ENCODE measurements around the gene ZRANB3.
"Not testable (repeated sequence)": the region's sequence is repeated elsewhere in the genome, so short reads cannot be mapped to it uniquely, and the experiment has no call there.

Gene ZRANB3

DNA sequence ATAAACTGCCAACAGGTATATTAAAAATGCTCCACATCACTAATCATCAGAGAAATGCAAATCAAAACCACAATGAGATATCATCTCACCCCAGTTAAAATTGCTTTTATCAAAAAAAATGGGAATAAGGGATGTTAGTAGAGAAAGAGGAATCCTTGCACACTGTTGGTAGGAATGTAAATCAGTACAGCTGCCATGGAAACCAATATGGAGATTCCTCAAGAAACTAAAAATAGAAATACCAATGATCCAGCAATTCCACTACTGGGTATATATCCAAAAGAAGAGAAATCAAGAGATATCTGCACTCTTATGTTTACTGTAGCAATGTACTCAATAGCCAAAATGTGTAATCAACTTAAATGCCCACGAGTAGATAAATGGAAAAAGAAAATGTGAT is 40.6 kb downstream of the ZRANB3 start:
- DNase-seq (ENCODE audit: low read depth in 4 of 4, low spot score in 1 of 4): no peak

DNA sequence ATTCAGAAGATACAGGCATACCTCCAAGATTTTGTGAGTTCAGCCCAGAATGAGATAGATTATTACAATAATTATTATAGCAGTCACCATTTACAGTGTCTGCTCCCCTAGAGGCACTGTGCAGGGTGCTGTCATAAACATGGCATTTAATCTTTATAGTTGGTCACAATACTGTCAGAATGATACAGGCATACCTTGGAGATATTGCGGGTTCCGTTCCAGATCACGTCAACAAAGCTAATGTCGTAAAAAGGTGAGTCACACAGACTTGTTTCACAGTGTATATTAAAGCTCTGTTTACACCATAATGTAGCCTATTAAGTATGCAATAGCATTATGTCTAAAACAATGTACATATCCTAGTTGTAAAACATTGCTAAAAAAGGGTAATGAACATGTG is 45.6 kb downstream of the ZRANB3 start:
- no peak for DNase-seq (ENCODE audit: low read depth in 4 of 4, low spot score in 1 of 4)

DNA sequence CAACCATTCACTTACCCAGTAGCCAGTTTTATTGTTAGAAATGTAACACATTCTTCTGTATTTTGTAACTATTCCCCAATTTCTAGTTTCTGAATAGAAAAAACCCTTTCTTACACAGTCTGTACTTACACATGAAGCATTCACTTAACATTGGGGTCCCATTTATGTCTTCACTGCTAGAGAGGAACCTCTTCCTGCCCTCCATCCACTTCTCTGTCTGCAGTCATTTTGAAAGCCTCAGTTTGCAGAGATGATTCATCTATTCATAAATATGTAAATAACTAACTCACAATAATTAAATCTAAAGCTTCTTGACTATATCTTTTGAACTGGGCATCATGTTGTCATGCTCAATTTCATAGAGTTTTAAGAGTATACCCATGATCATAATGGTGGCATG is 55.9 kb downstream of the ZRANB3 start:
- no peak for DNase-seq (ENCODE audit: low read depth in 4 of 4, low spot score in 1 of 4)

DNA sequence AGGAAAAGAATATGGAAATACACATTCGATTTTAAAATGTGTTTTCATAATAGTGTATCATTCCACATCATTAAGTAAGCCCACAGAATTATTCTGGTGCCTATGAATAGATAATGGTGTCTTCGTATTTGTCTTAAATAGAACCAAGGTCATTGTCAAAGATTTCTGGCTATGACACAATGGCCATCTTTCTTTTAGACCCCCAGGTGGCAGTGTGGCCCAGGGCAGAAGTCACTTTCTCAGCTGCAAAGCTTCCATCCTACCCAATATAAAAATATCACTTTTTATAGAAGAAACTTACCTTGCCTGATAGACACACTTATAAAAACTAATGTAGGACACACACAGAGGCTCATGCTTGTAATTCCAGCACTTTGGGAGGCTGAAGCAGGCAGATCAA is 57.5 kb downstream of the ZRANB3 start:
- no peak for DNase-seq (ENCODE audit: low read depth in 4 of 4, low spot score in 1 of 4)

DNA sequence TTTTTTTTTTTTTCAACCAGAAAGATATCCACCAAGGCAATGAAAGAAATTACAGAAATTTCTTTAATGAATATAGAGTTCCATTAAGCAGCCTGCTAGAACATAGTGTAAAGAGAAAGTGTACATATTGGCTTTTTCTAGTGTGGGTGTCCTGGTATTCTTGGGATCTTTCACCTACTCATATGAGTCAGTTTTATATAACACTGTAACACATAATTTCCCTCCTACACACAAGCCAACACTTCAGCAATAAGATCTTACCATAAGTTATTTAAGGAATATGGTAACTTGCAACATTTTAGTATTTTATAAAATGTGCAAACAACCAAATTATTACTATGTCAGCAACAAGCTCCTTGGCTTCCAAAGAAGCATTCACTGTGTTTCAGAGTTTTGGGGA is 59.9 kb downstream of the ZRANB3 start:
- no peak for DNase-seq (ENCODE audit: low read depth in 4 of 4, low spot score in 1 of 4)

DNA sequence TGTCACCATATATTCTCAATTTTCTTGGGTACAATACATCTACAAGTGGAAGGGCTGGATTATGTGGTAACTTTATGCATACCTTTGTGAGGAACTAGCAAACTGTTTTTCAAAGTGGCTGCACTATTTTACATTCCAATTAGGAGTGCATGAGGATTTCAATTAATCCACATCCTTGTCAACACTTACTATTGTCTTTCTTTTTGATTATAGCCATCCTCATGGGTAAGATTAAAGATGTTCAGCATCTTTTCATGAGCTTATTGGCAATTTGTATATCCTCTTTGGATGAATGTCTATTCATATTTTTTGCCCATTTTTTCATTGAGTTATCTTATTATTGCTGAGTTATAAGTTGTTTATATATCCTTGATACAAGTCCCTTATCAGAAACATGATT is 73.7 kb downstream of the ZRANB3 start:
- DNase-seq (ENCODE audit: low read depth in 4 of 4, low spot score in 1 of 4): no peak

DNA sequence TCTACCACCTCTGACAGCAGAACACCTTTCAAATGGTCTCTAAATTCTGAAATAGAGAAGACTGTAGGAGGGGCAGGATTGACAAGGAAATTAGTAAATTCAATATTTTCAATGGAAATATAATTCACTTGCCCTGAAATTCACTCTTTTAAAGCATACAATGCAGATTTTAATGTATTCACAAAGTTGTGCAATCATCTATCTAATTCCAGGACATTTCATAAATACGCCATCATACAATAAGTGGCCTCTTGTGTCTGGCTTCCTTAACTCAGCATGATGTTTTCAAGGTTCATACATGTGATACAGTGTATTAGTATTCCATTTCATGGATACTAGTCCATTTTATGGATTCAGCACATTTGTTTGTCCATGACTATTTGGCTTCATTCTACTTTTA is 74.2 kb downstream of the ZRANB3 start:
- no peak for DNase-seq (ENCODE audit: low read depth in 4 of 4, low spot score in 1 of 4)

DNA sequence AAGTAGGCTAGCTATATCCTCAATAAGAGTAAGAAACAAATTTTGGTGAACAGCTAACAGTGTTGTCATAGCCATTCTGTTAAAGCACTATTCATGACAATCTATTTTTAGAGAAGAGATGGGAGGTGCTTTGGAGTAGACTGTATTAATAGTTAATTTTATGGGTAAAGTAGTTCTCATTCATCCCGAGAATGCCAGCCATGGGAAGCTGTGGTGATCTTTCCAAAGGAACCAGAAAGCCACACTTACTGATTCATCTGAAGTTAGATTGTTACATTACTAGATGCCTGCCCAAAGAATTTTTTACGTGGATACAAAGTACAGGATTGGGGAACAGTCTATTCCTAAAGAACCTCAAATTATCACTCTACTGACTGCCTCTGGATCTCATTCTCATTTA is 74.6 kb downstream of the ZRANB3 start:
- DNase-seq (ENCODE audit: low read depth in 4 of 4, low spot score in 1 of 4): no peak

DNA sequence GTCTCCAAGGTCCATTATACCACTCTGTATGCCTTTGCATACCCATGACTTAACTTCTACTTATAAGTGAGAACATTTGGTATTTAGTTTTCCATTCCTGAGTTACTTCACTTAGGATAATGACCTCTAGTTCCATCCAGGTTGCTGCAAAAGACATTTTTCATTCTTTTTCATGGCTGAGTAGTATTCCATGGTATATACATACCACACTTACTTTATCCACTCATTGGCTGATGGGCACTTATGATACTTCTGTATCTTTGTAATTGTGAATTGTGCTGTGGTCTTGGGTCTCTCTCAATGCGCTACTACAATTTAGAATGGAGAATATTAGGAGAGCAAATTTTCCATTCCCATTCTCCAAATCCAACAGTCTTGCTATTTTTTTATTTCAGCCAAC is 76.4 kb downstream of the ZRANB3 start:
- DNase-seq (ENCODE audit: low read depth in 4 of 4, low spot score in 1 of 4): no peak

DNA sequence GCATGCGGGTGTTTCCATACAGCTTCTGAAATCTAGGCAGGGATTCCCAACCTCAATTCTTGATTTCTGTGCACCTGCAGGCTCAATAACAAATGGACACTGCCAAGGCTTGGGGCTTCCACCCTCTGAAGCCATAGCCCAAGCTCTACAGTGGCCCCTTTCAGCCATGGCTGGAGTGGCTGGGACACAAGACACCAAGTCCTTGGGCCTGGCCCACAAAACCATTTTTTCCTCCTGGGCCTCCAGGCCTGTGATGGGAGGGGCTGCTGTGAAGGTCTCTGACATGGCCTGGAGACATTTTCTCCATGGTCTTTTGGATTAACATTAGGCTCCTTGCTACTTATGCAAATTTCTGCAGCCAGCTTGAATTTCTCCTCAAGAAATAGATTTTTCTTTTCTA is 78.0 kb downstream of the ZRANB3 start:
- DNase-seq (ENCODE audit: low read depth in 4 of 4, low spot score in 1 of 4): not testable (repeated sequence)

DNA sequence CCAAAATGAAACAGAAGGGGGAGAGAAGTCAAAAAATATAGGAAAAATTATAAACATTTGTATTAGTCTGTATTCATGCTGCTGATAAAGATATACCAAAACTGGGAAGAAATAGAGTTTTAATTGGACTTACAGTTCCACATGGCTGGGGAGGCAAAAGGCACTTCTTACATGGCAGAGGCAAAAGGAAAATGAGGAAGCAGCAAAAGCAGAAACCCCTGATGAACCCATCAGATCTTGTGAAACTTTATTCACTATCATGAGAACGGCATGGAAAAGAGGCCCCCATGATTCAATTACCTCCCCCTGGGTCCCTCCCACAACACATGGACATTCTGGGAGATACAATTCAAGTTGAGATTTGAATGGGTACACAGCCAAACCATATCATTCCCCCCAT is 79.1 kb downstream of the ZRANB3 start:
- no peak for DNase-seq (ENCODE audit: low read depth in 4 of 4, low spot score in 1 of 4)

DNA sequence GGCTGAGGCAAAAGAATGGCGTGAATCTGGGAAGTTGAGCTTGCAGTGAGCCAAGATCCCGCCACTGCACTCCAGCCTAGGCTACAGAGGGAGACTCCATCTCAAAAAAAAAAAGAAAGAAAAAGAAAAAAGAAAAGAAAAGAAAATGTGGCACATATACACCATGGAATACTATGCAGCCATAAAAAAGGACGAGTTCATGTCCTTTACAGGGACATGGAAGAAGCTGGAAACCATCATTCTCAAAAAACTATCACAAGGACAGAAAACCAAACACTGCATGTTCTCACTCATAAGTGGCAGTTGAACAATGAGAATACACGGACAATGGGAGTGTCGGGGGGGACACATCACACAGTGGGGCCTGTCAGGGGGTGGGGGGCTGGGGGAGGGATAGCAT is 88.0 kb downstream of the ZRANB3 start:
- not testable (repeated sequence) for DNase-seq (ENCODE audit: low read depth in 4 of 4, low spot score in 1 of 4)

DNA sequence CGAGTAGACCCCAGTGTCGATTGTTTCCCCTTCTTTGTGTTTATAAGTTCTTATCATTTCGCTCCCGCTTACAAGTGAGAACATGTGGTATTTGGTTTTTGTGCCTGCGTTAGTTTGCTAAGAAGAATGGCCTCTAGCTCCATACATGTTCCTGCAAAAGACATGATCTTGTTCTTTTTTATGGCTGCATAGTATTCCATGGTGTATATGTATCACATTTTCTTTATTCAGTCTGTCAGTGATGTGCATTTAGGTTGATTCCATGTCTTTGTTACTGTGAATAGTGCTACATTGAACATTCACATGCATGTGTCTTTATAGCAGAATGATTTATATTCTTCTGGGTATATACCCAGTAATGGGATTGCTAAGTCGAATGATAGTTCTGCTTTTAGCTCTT is 95.9 kb downstream of the ZRANB3 start:
- not testable (repeated sequence) for DNase-seq (ENCODE audit: low read depth in 4 of 4, low spot score in 1 of 4)

DNA sequence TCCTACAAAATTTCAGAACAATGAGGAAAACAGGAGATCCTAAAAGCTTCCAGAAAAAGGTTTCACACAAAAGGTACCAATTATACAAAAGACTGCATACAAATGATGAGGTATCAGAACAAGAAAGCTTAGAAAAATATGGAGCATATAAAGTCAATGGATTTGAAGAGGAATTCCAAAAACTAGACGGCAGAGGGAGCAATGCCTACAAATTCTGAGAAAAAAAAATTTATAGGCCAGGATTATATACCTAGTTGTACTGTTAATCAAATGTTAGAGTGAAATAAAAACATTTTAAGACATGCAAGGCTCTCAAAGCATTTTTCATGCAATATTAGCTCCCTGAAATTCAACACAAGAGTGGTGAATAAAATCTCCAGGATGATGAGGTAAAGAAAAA is 106.2 kb downstream of the ZRANB3 start:
- no peak for DNase-seq (ENCODE audit: low read depth in 4 of 4, low spot score in 1 of 4)

DNA sequence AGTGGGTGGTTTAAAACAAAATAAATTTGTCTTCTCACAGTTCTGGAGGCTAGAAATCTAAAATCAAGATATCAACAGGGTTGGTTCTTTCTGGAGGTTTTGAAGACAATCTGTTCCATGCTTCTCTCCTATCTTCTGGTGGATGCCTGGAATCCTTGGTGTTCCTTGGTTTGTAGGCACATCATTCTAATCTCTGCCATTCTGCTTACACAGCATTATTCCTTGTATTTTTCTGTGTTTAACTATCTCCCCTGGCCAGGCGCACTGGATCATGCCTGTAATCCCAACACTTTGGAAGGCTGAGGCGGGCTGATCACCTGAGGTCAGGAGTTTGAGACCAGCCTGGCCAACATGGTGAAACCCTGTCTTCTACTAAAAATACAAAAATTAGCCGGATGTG is 108.1 kb downstream of the ZRANB3 start:
- no peak for DNase-seq (ENCODE audit: low read depth in 4 of 4, low spot score in 1 of 4)

DNA sequence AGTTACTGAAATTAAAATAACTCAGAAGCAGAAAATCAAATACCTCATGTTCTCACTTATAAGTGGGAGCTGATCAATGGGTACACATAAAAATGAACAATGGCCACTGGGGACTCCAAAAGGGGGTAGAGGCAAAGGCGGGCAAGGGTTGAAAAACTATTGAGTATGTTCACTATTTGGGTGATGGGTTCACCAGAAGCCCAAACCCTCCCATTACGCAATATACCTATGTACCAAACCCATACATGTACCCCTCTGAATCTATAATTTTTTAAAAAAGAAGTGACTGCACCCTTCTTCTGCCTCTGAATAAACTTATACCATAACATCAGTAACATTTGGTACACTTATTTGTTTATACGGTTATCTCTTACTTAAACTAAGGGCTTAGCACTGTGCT is 119.4 kb downstream of the ZRANB3 start:
- DNase-seq (ENCODE audit: low read depth in 4 of 4, low spot score in 1 of 4): no peak

DNA sequence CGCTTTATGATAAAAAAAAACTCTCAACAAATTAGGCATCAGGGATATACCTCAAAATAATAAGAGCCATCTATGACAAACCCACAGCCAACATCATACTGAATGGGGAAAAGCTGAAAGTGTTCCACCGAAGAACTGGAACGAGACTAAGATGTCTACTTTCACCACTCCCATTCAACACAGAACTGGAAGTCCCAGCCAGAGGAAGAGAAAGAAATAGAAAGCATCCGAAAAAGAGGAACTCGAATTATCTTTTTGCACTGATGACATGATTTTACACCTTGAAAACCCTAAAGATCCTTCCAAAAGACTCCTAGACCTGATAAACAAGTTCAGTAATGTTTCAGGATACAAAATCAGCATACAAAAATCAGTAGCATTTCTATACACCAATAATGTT is 121.6 kb downstream of the ZRANB3 start:
- DNase-seq (ENCODE audit: low read depth in 4 of 4, low spot score in 1 of 4): no peak

DNA sequence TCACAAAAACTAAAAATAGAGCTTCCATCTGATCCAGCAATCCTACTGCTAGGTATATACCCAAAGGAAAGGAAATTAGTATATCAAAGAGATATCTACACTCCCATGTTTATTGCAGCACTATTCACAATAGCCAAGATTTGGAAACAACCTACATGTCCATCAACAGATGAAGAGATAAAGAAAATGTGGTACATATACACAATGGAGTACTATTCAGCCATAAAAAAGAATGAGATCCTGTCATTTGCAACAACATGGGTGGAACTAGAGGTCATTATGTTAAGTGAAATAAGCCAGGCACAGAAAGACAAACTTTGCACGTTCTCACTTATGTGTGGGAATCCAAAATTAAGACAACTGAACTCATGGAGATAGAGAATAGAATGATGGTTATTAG is 134.8 kb downstream of the ZRANB3 start:
- DNase-seq (ENCODE audit: low read depth in 4 of 4, low spot score in 1 of 4): not testable (repeated sequence)

DNA sequence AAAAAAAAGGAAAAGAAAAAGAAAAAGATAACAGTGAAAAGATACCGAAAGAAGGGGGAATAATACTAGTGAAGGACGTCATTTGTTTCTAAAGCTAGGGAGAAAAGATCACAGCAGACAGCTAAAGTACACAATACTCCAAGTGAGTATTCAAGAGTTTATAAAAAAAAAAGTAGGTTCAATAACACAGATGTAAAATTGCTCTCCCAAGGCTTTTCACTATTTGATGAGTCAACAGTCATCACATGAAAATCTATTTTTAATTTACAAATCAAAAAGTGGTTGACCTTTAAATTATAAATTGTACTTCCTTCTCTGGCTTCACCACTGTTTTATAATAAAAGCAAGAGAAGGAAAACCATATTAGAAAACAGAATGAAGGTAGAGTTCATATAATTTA is 144.0 kb downstream of the ZRANB3 start:
- DNase-seq (ENCODE audit: low read depth in 4 of 4, low spot score in 1 of 4): no peak

DNA sequence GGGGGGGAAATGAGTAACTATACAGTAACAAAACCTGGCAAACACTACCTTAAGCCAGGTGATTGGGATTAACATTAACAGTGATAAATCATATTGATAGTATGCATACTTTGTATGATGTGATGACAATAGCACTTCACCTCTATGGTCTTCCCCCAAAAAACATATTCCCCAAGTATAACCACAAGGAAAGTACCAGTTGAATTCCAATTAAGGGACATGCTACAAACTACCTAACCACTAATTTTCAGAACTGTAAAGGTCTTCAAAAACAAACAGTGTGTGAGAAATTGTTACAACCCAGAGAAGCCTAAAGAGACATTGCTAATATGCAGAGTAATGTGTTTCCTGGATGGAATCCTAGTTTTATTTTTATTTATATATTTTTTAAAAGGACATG is 152.4 kb downstream of the ZRANB3 start:
- no peak for DNase-seq (ENCODE audit: low read depth in 4 of 4, low spot score in 1 of 4)

DNA sequence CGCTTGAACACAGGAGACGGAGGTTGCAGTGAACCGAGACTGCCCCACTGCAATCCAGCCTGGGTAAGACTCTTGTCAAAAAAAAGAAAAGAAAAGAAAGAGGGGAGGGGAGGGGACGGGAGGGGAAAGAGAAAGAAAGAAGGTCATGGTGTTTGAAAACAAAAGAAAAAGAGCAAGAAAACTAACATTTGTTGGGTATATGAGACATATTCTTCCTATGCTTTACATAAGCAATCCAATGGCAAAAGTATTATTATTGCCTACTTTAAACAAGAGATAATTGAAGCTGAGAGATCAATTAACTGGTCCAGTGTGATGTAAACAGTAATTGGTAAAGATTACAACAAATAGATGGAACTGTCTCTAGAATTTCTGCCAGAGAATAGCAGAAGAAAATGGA is 157.3 kb downstream of the ZRANB3 start:
- DNase-seq (ENCODE audit: low read depth in 4 of 4, low spot score in 1 of 4): no peak

DNA sequence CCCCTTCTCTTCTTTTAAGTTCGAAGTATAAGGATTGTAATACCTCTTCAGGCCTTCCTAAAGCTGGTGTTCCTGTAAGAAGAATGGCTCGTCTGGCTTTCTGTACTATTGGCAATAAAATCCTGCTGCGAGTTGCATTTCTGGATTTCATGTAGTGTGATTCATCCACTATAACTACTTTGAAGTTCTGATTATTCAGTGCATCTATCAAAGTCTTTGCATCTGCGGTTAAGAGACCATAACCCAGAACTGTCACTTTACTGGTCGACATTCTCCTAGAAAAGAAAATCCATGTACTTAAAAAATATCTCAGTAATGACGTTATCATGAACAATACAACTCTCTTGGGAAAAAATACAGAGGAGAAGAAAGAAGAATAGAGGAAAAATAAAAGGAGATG is 181.1 kb downstream of the ZRANB3 start:
- DNase-seq (ENCODE audit: low read depth in 4 of 4, low spot score in 1 of 4): no peak

DNA sequence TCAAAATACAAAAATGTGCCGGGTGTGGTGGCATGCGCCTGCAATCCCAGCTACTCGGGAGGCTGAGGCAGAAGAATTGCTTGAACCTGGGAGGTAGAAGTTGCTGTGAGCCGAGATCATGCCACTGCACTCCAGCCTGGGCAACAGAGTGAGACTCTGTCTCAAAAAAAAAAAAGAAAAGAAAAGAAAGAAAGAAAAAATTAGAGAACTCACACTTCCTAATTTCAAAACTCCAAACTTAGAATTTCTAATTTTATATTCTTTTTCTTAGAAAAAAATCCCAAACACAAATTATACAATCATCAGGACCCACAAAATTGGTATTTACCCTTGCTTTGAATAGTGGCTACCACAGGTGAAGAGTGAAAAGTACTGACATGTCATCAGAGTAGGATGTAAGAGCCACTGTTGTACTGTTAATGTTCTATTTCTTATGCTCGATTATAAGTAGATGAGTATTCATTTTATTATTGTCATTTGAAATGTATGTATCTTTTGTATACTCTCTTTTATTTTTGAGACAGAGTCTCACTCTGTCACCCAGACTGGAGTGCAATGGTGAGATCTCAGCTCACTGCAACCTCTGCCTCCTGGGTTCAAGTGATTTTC is 182.8 kb downstream of the ZRANB3 start:
- not testable (repeated sequence) for DNase-seq (ENCODE audit: low read depth in 4 of 4, low spot score in 1 of 4)

DNA sequence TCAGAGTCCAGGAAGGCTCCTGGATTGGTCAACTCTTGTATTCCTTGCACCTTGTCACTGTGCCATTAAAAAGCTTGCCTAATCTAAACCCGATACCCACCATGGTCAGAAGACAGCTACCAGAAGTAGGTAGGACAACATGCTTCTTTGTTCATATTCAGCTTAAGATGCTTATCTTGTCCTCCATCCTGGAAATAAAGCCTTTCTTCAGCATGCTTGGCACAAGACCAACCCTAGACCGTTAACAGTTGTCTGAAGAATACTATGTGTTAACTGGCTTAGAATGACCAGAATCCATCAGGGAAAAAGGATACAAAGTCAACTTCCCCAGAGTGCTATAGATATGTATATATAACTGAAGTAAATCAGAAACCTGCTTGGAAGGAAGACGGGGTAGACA is 193.9 kb downstream of the ZRANB3 start:
- no peak for DNase-seq (ENCODE audit: low read depth in 4 of 4, low spot score in 1 of 4)

Measured in stimulated activated CD4-positive, alpha-beta T cell treated with anti-CD3 and anti-CD28 coated beads, Interleukin-1b, Interleukin-23, amount 100 ng/mL, for 24 hours (primary cell).